HG02884 (cell line): Measurements from ENCODE around the gene CBFA2T3.

Experiments used
- ATAC-seq: cut with Tn5 transposase; IDR thresholded peaks from one replicate; pipeline ENCODE4 v1.9.1; 2021; ENCODE audit warnings: mild to moderate bottlenecking, moderate library complexity; ENCODE audit not compliant: unreplicated experiment

CBFA2T3 gene

GRCh38 chr16:88999457-89000206 lies 22.6 kb upstream of the CBFA2T3 start:
- no peak for ATAC-seq

- no peak for ATAC-seq
These were observed 18.9 kb upstream of the CBFA2T3 start for GRCh38 chr16:88995746-88996535.

- ATAC-seq = no peak
These were observed 18.2 kb upstream of the CBFA2T3 start for GRCh38 chr16:88995194-88995593.

- ATAC-seq = no peak
These were observed 17.7 kb upstream of the CBFA2T3 start for GRCh38 chr16:88994695-88995094.

GRCh38 chr16:88993946-88994600 lies 17.1 kb upstream of the CBFA2T3 start:
- no peak for ATAC-seq

- no peak for ATAC-seq
These were observed 16.3 kb upstream of the CBFA2T3 start for GRCh38 chr16:88993166-88993761.

GRCh38 chr16:88992351-88993165 lies 15.6 kb upstream of the CBFA2T3 start:
- no peak for ATAC-seq

- ATAC-seq = no peak
These were observed 14.9 kb upstream of the CBFA2T3 start for GRCh38 chr16:88991813-88992350.

GRCh38 chr16:88989852-88990547 lies 13.0 kb upstream of the CBFA2T3 start:
- ATAC-seq = no peak

GRCh38 chr16:88988980-88989811 lies 12.2 kb upstream of the CBFA2T3 start:
- ATAC-seq = no peak

GRCh38 chr16:88985521-88985920 lies 8.5 kb upstream of the CBFA2T3 start:
- no peak for ATAC-seq

- ATAC-seq = no peak
These were observed 7.0 kb upstream of the CBFA2T3 start for GRCh38 chr16:88983771-88984687.

- no peak for ATAC-seq
These were observed 6.2 kb upstream of the CBFA2T3 start for GRCh38 chr16:88983165-88983564.

GRCh38 chr16:88982286-88983084 lies 5.5 kb upstream of the CBFA2T3 start:
- ATAC-seq = no peak

- ATAC-seq = no peak
These were observed 2.5 kb upstream of the CBFA2T3 start for GRCh38 chr16:88979353-88980015.

- no peak for ATAC-seq
These were observed 1.8 kb upstream of the CBFA2T3 start for GRCh38 chr16:88978608-88979346.
